C4-2B (cell line): ENCODE results near the gene WNT6.

ENCODE experiments used
- H3K27ac ChIP-seq: fragments of 450-650 bp; 2 replicates; pipeline ENCODE4 v1.5.1; 2017
- ZFX ChIP-seq: fragments of 450-650 bp; IDR thresholded peaks from 2 replicates; pipeline ENCODE4 v1.6.1; 2017
- TF ChIP-seq, protein P1 (sequence below): fragments of 450-650 bp; conservative IDR thresholded peaks from 2 replicates; pipeline ENCODE4 v1.5.1; 2017; ENCODE audit warnings: mild to moderate bottlenecking

Gene WNT6

DNA sequence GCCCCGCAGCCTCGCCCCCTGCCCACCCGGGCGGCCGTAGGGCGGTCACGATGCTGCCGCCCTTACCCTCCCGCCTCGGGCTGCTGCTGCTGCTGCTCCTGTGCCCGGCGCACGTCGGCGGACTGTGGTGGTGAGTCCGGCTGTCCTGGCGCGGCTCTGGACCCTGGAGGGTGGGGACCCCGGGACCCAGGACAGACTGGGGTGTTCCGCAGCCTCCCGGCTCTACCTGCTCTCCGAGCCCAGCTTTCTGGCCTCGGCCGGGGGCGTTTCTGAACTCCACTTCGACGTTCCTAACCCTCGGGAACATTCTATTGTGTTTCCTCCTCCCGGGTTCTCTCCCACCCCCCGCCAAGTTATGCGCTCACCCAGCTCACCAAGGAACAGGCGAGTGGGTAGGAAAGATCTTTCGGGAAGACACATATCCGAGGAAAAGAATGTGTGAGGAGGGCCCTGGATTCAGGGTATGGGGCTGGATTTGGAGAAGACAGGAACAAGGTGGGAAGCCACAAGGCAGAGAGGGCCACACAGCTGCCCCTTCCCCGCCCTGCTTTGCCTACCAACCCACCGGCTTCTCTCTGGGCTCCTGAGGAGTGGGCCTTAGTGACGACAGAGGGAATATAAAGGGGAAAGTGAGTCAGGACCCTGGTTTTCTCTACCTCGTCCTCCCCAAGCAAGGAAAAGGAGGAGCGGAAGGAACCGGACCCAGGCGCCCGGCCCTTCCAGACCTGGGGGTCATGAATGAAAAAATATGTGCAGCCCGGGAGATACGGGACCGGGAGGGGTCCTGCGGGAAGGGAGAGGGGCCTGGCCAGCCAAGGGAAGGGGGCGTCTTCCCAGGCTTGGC lies 605 bp downstream of the WNT6 start:
- H3K27ac ChIP-seq = no peak overlapping the region
- no peak for TF ChIP-seq ZFX
- TF ChIP-seq, protein P1, sequence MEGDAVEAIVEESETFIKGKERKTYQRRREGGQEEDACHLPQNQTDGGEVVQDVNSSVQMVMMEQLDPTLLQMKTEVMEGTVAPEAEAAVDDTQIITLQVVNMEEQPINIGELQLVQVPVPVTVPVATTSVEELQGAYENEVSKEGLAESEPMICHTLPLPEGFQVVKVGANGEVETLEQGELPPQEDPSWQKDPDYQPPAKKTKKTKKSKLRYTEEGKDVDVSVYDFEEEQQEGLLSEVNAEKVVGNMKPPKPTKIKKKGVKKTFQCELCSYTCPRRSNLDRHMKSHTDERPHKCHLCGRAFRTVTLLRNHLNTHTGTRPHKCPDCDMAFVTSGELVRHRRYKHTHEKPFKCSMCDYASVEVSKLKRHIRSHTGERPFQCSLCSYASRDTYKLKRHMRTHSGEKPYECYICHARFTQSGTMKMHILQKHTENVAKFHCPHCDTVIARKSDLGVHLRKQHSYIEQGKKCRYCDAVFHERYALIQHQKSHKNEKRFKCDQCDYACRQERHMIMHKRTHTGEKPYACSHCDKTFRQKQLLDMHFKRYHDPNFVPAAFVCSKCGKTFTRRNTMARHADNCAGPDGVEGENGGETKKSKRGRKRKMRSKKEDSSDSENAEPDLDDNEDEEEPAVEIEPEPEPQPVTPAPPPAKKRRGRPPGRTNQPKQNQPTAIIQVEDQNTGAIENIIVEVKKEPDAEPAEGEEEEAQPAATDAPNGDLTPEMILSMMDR = no peak

DNA sequence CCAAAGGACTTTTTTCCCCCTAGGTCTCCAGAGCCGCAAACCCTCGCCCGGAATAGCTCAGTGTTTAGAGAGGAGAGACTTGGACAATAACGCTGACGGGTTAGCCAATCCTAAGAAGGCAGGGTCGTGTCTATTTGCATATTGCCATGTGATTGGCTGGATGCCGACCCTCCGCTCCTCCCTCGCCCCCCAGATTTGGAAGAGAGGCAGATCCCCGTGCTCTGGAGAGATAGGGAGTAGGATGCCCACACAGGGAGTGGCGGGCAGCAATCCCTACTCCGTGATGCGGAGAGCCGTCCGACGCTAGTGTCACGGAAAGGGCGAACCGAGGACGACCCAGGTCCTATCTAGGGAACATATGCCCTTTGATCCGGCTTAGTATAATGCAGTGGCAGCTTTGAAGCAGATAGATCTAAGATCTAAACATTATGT lies 1.4 kb downstream of the WNT6 start:
- no peak overlapping the region for H3K27ac ChIP-seq
- TF ChIP-seq, protein P1 = no peak
- no peak for TF ChIP-seq ZFX

DNA sequence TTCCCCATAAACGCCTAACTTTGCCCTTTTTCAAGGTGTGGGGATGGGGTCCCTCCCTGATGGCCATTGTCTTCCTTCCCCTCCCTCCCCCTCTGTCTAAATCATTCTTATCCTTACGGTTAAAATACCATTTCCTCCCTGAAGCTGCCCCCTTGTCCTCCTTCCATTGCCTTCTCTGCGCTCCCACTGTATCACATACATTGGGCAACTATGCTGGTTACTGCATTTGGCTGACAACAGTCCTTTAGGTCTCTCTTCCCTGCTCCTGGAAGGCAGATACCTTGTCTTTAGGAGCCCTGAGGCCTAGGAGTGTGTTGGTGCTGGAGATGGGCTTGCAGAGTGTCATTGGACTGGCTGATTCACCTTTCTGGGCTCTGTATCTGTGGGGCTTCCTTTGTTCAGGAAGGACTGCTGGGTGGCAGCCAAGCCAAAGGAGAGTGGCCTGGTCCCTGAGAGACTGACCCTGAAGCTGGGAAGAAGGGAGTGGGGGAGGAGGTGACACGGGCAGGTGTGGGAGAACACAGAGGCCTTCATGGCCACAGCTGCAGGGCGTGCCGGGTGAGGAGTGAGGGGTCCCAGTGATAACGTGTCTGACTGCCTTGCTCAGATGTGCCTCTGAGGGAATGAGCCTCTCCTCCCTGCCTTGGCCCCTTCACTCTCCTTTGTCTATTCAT lies 2.2 kb downstream of the WNT6 start:
- TF ChIP-seq, protein P1 = no peak
- TF ChIP-seq ZFX = no peak
- no peak overlapping the region for H3K27ac ChIP-seq

DNA sequence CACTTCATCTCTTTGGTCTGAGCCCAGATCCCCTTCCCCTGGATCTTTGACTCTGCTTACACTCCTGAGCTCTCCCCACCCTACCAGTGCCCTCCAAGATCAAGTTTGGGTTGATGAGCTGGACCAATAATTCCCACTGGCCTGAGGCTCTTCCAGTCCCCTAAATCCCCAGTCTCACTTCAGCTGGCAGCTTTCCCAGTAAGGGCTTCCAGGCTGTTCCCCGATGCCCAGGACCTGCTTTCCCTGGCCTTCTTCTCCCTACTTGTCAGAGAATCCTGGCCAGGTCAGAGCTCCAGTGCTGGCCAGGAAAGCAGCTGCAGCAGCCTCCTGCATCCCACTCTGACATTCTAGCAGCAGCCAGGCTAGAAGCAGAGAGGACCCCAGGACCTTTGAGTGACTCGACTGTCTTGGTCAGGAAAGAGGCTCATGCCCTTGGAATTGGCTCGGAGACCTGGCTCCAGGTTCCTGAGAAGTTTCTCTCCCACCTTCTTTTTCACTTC lies 3.5 kb downstream of the WNT6 start:
- TF ChIP-seq ZFX = no peak
- TF ChIP-seq, protein P1 = no peak
- no peak overlapping the region for H3K27ac ChIP-seq

DNA sequence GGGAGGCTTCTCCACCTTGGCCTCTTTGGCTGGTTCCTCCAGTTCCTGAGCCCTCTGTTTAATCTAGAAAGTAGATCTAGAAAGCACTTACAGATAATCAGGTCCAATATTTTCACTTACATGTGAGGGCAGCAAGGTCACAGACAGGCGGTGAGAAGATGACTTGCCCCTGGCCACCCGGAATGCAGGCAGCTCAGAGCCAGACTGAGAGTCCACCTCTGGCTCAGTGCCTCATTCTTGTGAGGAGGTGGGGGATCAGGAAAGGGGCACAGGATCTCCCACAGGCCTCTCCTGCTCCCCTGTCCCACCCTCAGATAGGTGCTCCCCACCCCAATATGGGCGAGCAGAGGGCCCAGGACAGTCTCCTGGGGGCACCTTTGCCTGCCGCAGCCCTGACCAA lies 5.8 kb downstream of the WNT6 start:
- TF ChIP-seq, protein P1 = no peak
- TF ChIP-seq ZFX = no peak
- no peak overlapping the region for H3K27ac ChIP-seq

DNA sequence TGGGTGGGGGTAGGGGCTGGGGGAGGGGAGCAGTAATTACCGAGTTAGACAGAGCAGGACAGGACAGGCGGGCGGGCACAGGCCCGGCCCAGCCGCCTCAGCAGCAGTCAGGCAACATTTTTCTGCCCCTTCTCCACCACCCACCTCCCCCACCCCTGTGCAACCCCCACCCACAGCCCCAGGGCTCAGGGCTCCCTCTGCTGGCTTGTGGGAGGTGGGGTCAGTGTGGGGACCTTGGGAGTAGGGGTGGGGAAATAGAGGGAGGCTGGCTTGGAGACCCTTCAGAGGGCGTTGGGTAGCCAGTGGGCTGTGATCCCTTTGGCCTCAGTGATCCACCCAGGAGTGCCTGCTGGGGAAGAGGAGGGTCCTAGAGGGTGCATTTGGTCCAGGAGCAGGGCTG lies 6.4 kb downstream of the WNT6 start:
- TF ChIP-seq, protein P1 = no peak
- TF ChIP-seq ZFX = no peak
- no peak overlapping the region for H3K27ac ChIP-seq

DNA sequence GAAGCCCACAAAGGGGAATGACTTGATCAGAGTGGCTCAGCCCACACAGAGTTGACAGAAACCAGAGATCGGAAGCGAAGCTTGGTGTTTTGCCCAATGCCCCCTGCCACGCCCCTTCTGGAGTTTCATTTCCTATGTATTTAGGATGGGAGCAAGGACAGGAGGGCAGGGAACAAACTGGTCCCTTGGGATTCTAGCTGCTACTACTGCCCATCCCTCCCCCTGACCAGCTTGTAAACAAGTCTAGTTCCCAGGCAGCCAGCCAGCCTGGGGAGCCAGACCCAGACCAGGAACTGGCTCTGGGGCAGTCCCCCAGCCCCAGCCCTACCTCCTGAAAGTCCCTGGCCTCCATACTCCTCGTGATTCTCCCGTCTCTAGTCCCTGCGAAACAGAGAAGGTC lies 8.3 kb downstream of the WNT6 start:
- no peak overlapping the region for H3K27ac ChIP-seq
- TF ChIP-seq, protein P1 = no peak
- no peak for TF ChIP-seq ZFX
